ENCODE measurements around the gene NADK. TPM values are rescaled to one million over a fixed set of nuclear protein-coding genes. Genes with fewer than 3 reads are reported as not detected.

The NADK gene
- total RNA-seq, 1 experiment from 2014 or later: 92.2 TPM

GRCh38 chr1:1802871-1803270, 24.6 kb upstream of the NADK start:
- CTCF ChIA-PET: no interaction called here
- no peak for TF ChIP-seq CTCF (IDR thresholded peaks at IDR 0.05; ENCODE audit: unreplicated experiment)
- H3K27me3 Mint-ChIP-seq (ENCODE audit: unreplicated experiment): no peaks in the 10 kb centered on the region
- H3K36me3 Mint-ChIP-seq (ENCODE audit: insufficient read depth, unreplicated experiment): peaks cover 42% of the 10 kb centered on the region
- BruUV-seq (replicated peaks): no TSS peak
- intact Hi-C loops (cut with micrococcal nuclease; ENCODE audit: unreplicated experiment): no loop called here
- DNase-seq: no peak
- no peaks in the 10 kb centered on the region for H3K4me1 Mint-ChIP-seq (ENCODE audit: low read depth, unreplicated experiment)
- no peak overlapping the region for H3K4me3 Mint-ChIP-seq (ENCODE audit: low read depth, unreplicated experiment)
- no peaks in the 10 kb centered on the region for H3K9me3 Mint-ChIP-seq (ENCODE audit: low read depth, unreplicated experiment)
- H3K27ac Mint-ChIP-seq (ENCODE audit: unreplicated experiment): no peak overlapping the region

- TF ChIP-seq CTCF (IDR thresholded peaks at IDR 0.05; ENCODE audit: unreplicated experiment): no peak
- Mint-ChIP-seq H3K9me3 (ENCODE audit: low read depth, unreplicated experiment) (no peaks in the 10 kb centered on the region), H3K4me1 (ENCODE audit: low read depth, unreplicated experiment) (no peaks in the 10 kb centered on the region), H3K27me3 (ENCODE audit: unreplicated experiment) (no peaks in the 10 kb centered on the region), H3K27ac (ENCODE audit: unreplicated experiment) (no peak overlapping the region), H3K4me3 (ENCODE audit: low read depth, unreplicated experiment) (no peak overlapping the region), H3K36me3 (ENCODE audit: insufficient read depth, unreplicated experiment) (peaks cover 52% of the 10 kb centered on the region)
- BruUV-seq (replicated peaks): no TSS peak
- CTCF ChIA-PET: no interaction called here
- intact Hi-C loops (cut with micrococcal nuclease; ENCODE audit: unreplicated experiment): no loop called here
- DNase-seq: no peak
Measured at GRCh38 chr1:1799716-1800115, 21.4 kb upstream of the NADK start.

GRCh38 chr1:1797731-1798341, 19.6 kb upstream of the NADK start:
- Mint-ChIP-seq H3K36me3 (ENCODE audit: insufficient read depth, unreplicated experiment) (peaks cover 50% of the 10 kb centered on the region), H3K4me1 (ENCODE audit: low read depth, unreplicated experiment) (no peaks in the 10 kb centered on the region), H3K27ac (ENCODE audit: unreplicated experiment) (no peak overlapping the region), H3K9me3 (ENCODE audit: low read depth, unreplicated experiment) (no peaks in the 10 kb centered on the region), H3K4me3 (ENCODE audit: low read depth, unreplicated experiment) (no peak overlapping the region), H3K27me3 (ENCODE audit: unreplicated experiment) (no peaks in the 10 kb centered on the region)
- no peak for TF ChIP-seq CTCF (IDR thresholded peaks at IDR 0.05; ENCODE audit: unreplicated experiment)
- intact Hi-C loops (cut with micrococcal nuclease; ENCODE audit: unreplicated experiment): no loop called here
- CTCF ChIA-PET: no interaction called here
- BruUV-seq (replicated peaks): no TSS peak
- no peak for DNase-seq

GRCh38 chr1:1796466-1796865, 18.2 kb upstream of the NADK start:
- no peak overlapping the region for H3K4me3 Mint-ChIP-seq (ENCODE audit: low read depth, unreplicated experiment)
- no peak for TF ChIP-seq CTCF (IDR thresholded peaks at IDR 0.05; ENCODE audit: unreplicated experiment)
- no peaks in the 10 kb centered on the region for H3K4me1 Mint-ChIP-seq (ENCODE audit: low read depth, unreplicated experiment)
- H3K36me3 Mint-ChIP-seq (ENCODE audit: insufficient read depth, unreplicated experiment): peaks cover 52% of the 10 kb centered on the region
- no peaks in the 10 kb centered on the region for H3K9me3 Mint-ChIP-seq (ENCODE audit: low read depth, unreplicated experiment)
- DNase-seq: no peak
- no peaks in the 10 kb centered on the region for H3K27me3 Mint-ChIP-seq (ENCODE audit: unreplicated experiment)
- BruUV-seq (replicated peaks): no TSS peak
- CTCF ChIA-PET: no interaction called here
- H3K27ac Mint-ChIP-seq (ENCODE audit: unreplicated experiment): no peak overlapping the region
- intact Hi-C loops (cut with micrococcal nuclease; ENCODE audit: unreplicated experiment): no loop called here

Measured in Calu3 (cell line).